GM18511 (cell line): ENCODE results near the gene ERGIC2.

ENCODE experiments used
- ATAC-seq: cut with Tn5 transposase; IDR thresholded peaks from one replicate; pipeline ENCODE4 v1.9.1; 2021; ENCODE audit warnings: mild to moderate bottlenecking, moderate library complexity; ENCODE audit not compliant: unreplicated experiment

ERGIC2 gene

GRCh38 chr12:29376118-29376517 lies 4.9 kb downstream of the ERGIC2 start:
- no peak for ATAC-seq

- no peak for ATAC-seq
These were observed 6.1 kb downstream of the ERGIC2 start for GRCh38 chr12:29374913-29375312.

- ATAC-seq, result no peak
These were observed 7.0 kb downstream of the ERGIC2 start for GRCh38 chr12:29374012-29374411.

GRCh38 chr12:29365091-29365490 lies 15.9 kb downstream of the ERGIC2 start:
- ATAC-seq, result no peak

- ATAC-seq, result no peak
These were observed 26.0 kb downstream of the ERGIC2 start for GRCh38 chr12:29354954-29355353.

- ATAC-seq, result no peak
These were observed 30.9 kb downstream of the ERGIC2 start for GRCh38 chr12:29350080-29350479.

- ATAC-seq, result no peak
These were observed 34.1 kb downstream of the ERGIC2 start for GRCh38 chr12:29346769-29347421.

GRCh38 chr12:29343022-29343799 lies 37.8 kb downstream of the ERGIC2 start:
- no peak for ATAC-seq

GRCh38 chr12:29337325-29337724 lies 43.6 kb downstream of the ERGIC2 start:
- ATAC-seq, result no peak

- no peak for ATAC-seq
These were observed 46.0 kb downstream of the ERGIC2 start for GRCh38 chr12:29334937-29335336.

- ATAC-seq, result no peak
These were observed 47.8 kb downstream of the ERGIC2 start for GRCh38 chr12:29333178-29333577.

GRCh38 chr12:29329411-29329810 lies 51.6 kb downstream of the ERGIC2 start:
- no peak for ATAC-seq

- ATAC-seq, result no peak
These were observed 58.8 kb downstream of the ERGIC2 start for GRCh38 chr12:29322157-29322556.

- no peak for ATAC-seq
These were observed 60.5 kb downstream of the ERGIC2 start for GRCh38 chr12:29320295-29321085.

GRCh38 chr12:29317556-29318363 lies 63.2 kb downstream of the ERGIC2 start:
- ATAC-seq, result peak; percentile 99

- ATAC-seq, result no peak
These were observed 64.2 kb downstream of the ERGIC2 start for GRCh38 chr12:29316752-29317151.

- ATAC-seq, result no peak
These were observed 66.6 kb downstream of the ERGIC2 start for GRCh38 chr12:29314416-29314815.

GRCh38 chr12:29310899-29311298 lies 70.1 kb downstream of the ERGIC2 start:
- no peak for ATAC-seq

GRCh38 chr12:29309320-29309902 lies 71.6 kb downstream of the ERGIC2 start:
- ATAC-seq, result no peak

- ATAC-seq, result no peak
These were observed 74.3 kb downstream of the ERGIC2 start for GRCh38 chr12:29306682-29307081.
